DOHH2 (cell line): Measurements from ENCODE around the gene GCN1.
A peak's percentile ranks its signal among the peaks of the same experiment; 100 is the strongest.

Experiments used
- H3F3A ChIP-seq: fragments of 200-600 bp; sonication (generic), shearing (Covaris generic); 2 replicates; pipeline ENCODE4 v1.6.0; 2016; ENCODE audit warnings: antibody characterized with exemption, mild to moderate bottlenecking; ENCODE audit not compliant: control insufficient read depth, insufficient read depth
- H3K27ac ChIP-seq: fragments of 200-600 bp; sonication (generic); 2 replicates; pipeline ENCODE4 v1.5.1; 2014; ENCODE audit warnings: low read depth, mild to moderate bottlenecking, low read length, moderate library complexity
- H3K27me3 ChIP-seq: fragments of 200-600 bp; sonication (generic); 2 replicates; pipeline ENCODE4 v1.6.1; 2014; ENCODE audit warnings: mild to moderate bottlenecking, low read length, mixed read lengths; ENCODE audit not compliant: control insufficient read depth
- H3K36me3 ChIP-seq: fragments of 200-600 bp; sonication (generic); 2 replicates; pipeline ENCODE4 v1.6.1; 2014; ENCODE audit warnings: mild to moderate bottlenecking, low read length, moderate library complexity, mixed read lengths; ENCODE audit not compliant: control insufficient read depth
- H3K4me1 ChIP-seq: fragments of 200-600 bp; sonication (generic); 2 replicates; pipeline ENCODE4 v1.6.1; 2014; ENCODE audit warnings: mild to moderate bottlenecking, low read length, mixed read lengths; ENCODE audit not compliant: control insufficient read depth
- H3K4me2 ChIP-seq: fragments of 200-600 bp; sonication (generic); 2 replicates; pipeline ENCODE4 v1.6.0; 2014; ENCODE audit warnings: mild to moderate bottlenecking, low read length, moderate library complexity
- H3K4me3 ChIP-seq: fragments of 200-600 bp; sonication (generic); 2 replicates; pipeline ENCODE4 v1.5.1; 2014; ENCODE audit warnings: mild to moderate bottlenecking, low read length, mixed read lengths
- H3K79me2 ChIP-seq: fragments of 200-600 bp; sonication (generic); 2 replicates; pipeline ENCODE4 v1.6.1; 2014; ENCODE audit warnings: mild to moderate bottlenecking, low read length, mixed read lengths; ENCODE audit not compliant: control insufficient read depth
- H3K9me2 ChIP-seq: fragments of 200-600 bp; sonication (generic); replicated peaks from 2 replicates; pipeline ENCODE4 v1.6.1; 2014; ENCODE audit warnings: mild to moderate bottlenecking, low read length, mixed read lengths; ENCODE audit not compliant: control insufficient read depth
- H3K9me3 ChIP-seq: fragments of 200-600 bp; sonication (generic); 2 replicates; pipeline ENCODE4 v1.6.1; 2014; ENCODE audit warnings: antibody characterized with exemption, low read length, mixed read lengths; ENCODE audit not compliant: control insufficient read depth, insufficient read depth
- H4K20me1 ChIP-seq: fragments of 200-600 bp; sonication (generic); 2 replicates; pipeline ENCODE4 v1.6.0; 2014; ENCODE audit warnings: low read depth, mild to moderate bottlenecking, antibody characterized with exemption, low read length, moderate library complexity; ENCODE audit not compliant: control insufficient read depth, insufficient read depth
- CTCF ChIP-seq: fragments of 200-600 bp; sonication (generic); IDR thresholded peaks from one replicate; pipeline ENCODE4 v1.5.1; 2014; ENCODE audit warnings: antibody characterized with exemption, mild to moderate bottlenecking, low read depth, low read length; ENCODE audit not compliant: poor library complexity, severe bottlenecking
- EZH2phosphoT487 ChIP-seq: fragments of 200-600 bp; sonication (generic); IDR thresholded peaks from 2 replicates; pipeline ENCODE4 v1.6.1; 2017; ENCODE audit warnings: borderline replicate concordance, mild to moderate bottlenecking, antibody characterized with exemption, low read length, moderate library complexity, mixed read lengths

Gene GCN1

GRCh38 chr12:120200364-120200800 is 5.9 kb upstream of the GCN1 start:
- peaks cover 53% of the 10 kb centered on the region for H3F3A ChIP-seq
- TF ChIP-seq EZH2phosphoT487 (no peak), CTCF (no peak)
- peaks cover 53% of the 10 kb centered on the region for H3K36me3 ChIP-seq
- H3K4me3 ChIP-seq = peak overlapping the region; percentile 91
- H3K27me3 ChIP-seq = no peaks in the 10 kb centered on the region
- H3K9me3 ChIP-seq = no peaks in the 10 kb centered on the region
- H3K4me2 ChIP-seq = peak overlapping the region; percentile 99
- peak overlapping the region; percentile 88 for H3K27ac ChIP-seq
- H3K79me2 ChIP-seq = peaks cover 65% of the 10 kb centered on the region
- no peaks in the 10 kb centered on the region for H3K9me2 ChIP-seq
- H3K4me1 ChIP-seq = peaks cover 52% of the 10 kb centered on the region
- H4K20me1 ChIP-seq = peaks cover 18% of the 10 kb centered on the region

- peaks cover 18% of the 10 kb centered on the region for H4K20me1 ChIP-seq
- H3K4me3 ChIP-seq = peak overlapping the region; percentile 91
- H3K4me2 ChIP-seq = peak overlapping the region; percentile 99
- peaks cover 59% of the 10 kb centered on the region for H3F3A ChIP-seq
- H3K4me1 ChIP-seq = peaks cover 58% of the 10 kb centered on the region
- TF ChIP-seq EZH2phosphoT487 (no peak; the same call in 1 of the 2 replicates), CTCF (no peak)
- H3K27me3 ChIP-seq = no peaks in the 10 kb centered on the region
- H3K79me2 ChIP-seq = peaks cover 71% of the 10 kb centered on the region
- no peaks in the 10 kb centered on the region for H3K9me2 ChIP-seq
- H3K27ac ChIP-seq = peak overlapping the region; percentile 88
- peaks cover 57% of the 10 kb centered on the region for H3K36me3 ChIP-seq
- H3K9me3 ChIP-seq = no peaks in the 10 kb centered on the region
Measured at GRCh38 chr12:120199595-120200306, 5.2 kb upstream of the GCN1 start.

- Histone ChIP-seq H3K4me3 (peak overlapping the region; percentile 91), H3K36me3 (peaks cover 63% of the 10 kb centered on the region), H3K9me3 (no peaks in the 10 kb centered on the region), H3K27me3 (no peaks in the 10 kb centered on the region), H3K79me2 (peaks cover 79% of the 10 kb centered on the region), H4K20me1 (peaks cover 18% of the 10 kb centered on the region), H3F3A (peaks cover 59% of the 10 kb centered on the region), H3K9me2 (no peaks in the 10 kb centered on the region), H3K4me1 (peaks cover 58% of the 10 kb centered on the region), H3K4me2 (peak overlapping the region; percentile 99), H3K27ac (peak overlapping the region; percentile 88)
- TF ChIP-seq EZH2phosphoT487 (no peak), CTCF (no peak)
Measured at GRCh38 chr12:120199025-120199424, 4.5 kb upstream of the GCN1 start.
